ENCODE data around the gene KCNG4. TPM values are rescaled to one million over a fixed set of nuclear protein-coding genes. Genes with fewer than 3 reads are reported as not detected.

The KCNG4 gene
- total and polyA plus RNA-seq, 2 donors (not counting 3 experiments of a cell fraction or from before 2014, with no cell fraction given), result not detected

- CTCF ChIA-PET, result interaction anchor here (1.1 to 1.6 kb wide), 3 partner anchors 11 to 55 kb away, joined by 3 read pairs; no protein-coding TSS in a partner anchor
- no peak for FAIRE-seq
- no peaks in the 10 kb centered on the region for H4K20me1 ChIP-seq (replicated peaks; ENCODE audit: control insufficient read depth, extremely low read depth, insufficient read depth, low read length)
These were observed 557 bp downstream of the KCNG4 start for GRCh38 chr16:84239141-84239769.

More at GRCh38 chr16:84239141-84239769, 557 bp downstream of the KCNG4 start:
- no peaks in the 10 kb centered on the region for H3K79me2 ChIP-seq (ENCODE audit: control insufficient read depth, insufficient read depth, low read length)
- no peaks in the 10 kb centered on the region for H3K9me1 ChIP-seq (replicated peaks; ENCODE audit: control insufficient read depth, extremely low read depth, insufficient read depth, low read length)
- dilution Hi-C loops (cut with MboI; ENCODE audit: extremely low pct_ligation_motif_present, low sequenced_read_pairs), result loop anchor here (25.0 kb wide), 1 partner anchor 173 kb away; no protein-coding TSS in a partner anchor
- no peak overlapping the region for H3K4me3 ChIP-seq (replicated peaks in 1 of 3; ENCODE audit: insufficient read depth in 1 of 3, low read depth in 1 of 3, low read length in 3 of 3)
- intact Hi-C loops (cut with micrococcal nuclease), result no loop called here
- H3K4me2 ChIP-seq (ENCODE audit: insufficient read depth, low read length), result no peak overlapping the region
- no peaks in the 10 kb centered on the region for H3K36me3 ChIP-seq (ENCODE audit: control insufficient read depth in 2 of 2, extremely low read depth in 1 of 2, insufficient read depth in 2 of 2, low read length in 2 of 2)
- no peak overlapping the region for H3K9ac ChIP-seq (replicated peaks; ENCODE audit: extremely low read depth, insufficient read depth, low read length)
- H3K27me3 ChIP-seq (ENCODE audit: control insufficient read depth in 2 of 2, insufficient read depth in 2 of 2, low read length in 2 of 2), result peaks cover 5 to 8% of the 10 kb centered on the region in 2 experiments
- no peak overlapping the region for H3K27ac ChIP-seq (ENCODE audit: insufficient read depth, low read depth, low read length)
- no peak overlapping the region for H2AFZ ChIP-seq (ENCODE audit: low read depth, low read length)
- BruUV-seq (replicated peaks), result no TSS peak
- H3K4me1 ChIP-seq (ENCODE audit: control insufficient read depth, extremely low read depth, insufficient read depth, low read length), result no peaks in the 10 kb centered on the region
- no peaks in the 10 kb centered on the region for H3K9me3 ChIP-seq (replicated peaks; ENCODE audit: control insufficient read depth, insufficient read depth, low read length)
- peak; percentile 13 for TF ChIP-seq EZH2 (IDR thresholded peaks at IDR 0.05; ENCODE audit: borderline replicate concordance, low read depth, low read length, severe bottlenecking)
- TF ChIP-seq MAX (IDR thresholded peaks at IDR 0.05; ENCODE audit: insufficient read depth, insufficient read length), result no peak
- TF ChIP-seq GATA2 (IDR thresholded peaks at IDR 0.05; ENCODE audit: insufficient read depth, insufficient read length, low read depth, low read length), result no peak
- TF ChIP-seq POLR2AphosphoS5 (IDR thresholded peaks at IDR 0.05; ENCODE audit: insufficient read depth, low read depth, low read length), result no peak
- TF ChIP-seq CTCF (IDR thresholded peaks at IDR 0.05; ENCODE audit: extremely low read depth in 1 of 2, insufficient read depth in 1 of 2, low read depth in 1 of 2, low read length in 2 of 2), result no peak
- no peak for TF ChIP-seq POLR2A (IDR thresholded peaks at IDR 0.05; ENCODE audit: low read depth, low read length)
- POLR2A ChIA-PET, result no interaction called here
- DNase-seq (ENCODE audit: low read depth, low spot score), result no peak
